Anterior cingulate cortex (tissue), 58 donors: ENCODE measurements around the gene ABHD14A.
A peak's percentile ranks its signal among the peaks of the same experiment; 100 is the strongest.
"Not testable (repeated sequence)": the region's sequence is repeated elsewhere in the genome, so short reads cannot be mapped to it uniquely, and the experiment has no call there.

ENCODE experiments used
- DNase-seq, 58 donors: peaks; one replicate each; lab custom pipeline; 2025; lab: John Stamatoyannopoulos, UW

The ABHD14A gene

GRCh38 chr3:51974963-51975851 is at the start of gene ABHD14A:
Gene ABHD14A (plus strand): TSS chr3:51975064. CDS start chr3:51975136, 72 bp downstream.
- DNase-seq: peak in 55 of 58 donors; percentile 20 to 80 (median 65)

GRCh38 chr3:51927061-51927977 is 47.5 kb upstream of the ABHD14A start:
- no peak for DNase-seq

GRCh38 chr3:51928438-51928837 is 46.4 kb upstream of the ABHD14A start:
- no peak for DNase-seq

- not testable (repeated sequence) for DNase-seq
Measured at GRCh38 chr3:51928981-51929380, 45.9 kb upstream of the ABHD14A start.

- no peak for DNase-seq
Measured at GRCh38 chr3:51929420-51930003, 45.4 kb upstream of the ABHD14A start.

GRCh38 chr3:51930439-51930838 is 44.4 kb upstream of the ABHD14A start:
- DNase-seq: no peak

- no peak for DNase-seq
Measured at GRCh38 chr3:51931756-51932155, 43.1 kb upstream of the ABHD14A start.

GRCh38 chr3:51932471-51933370 is 42.1 kb upstream of the ABHD14A start:
- no peak for DNase-seq

- DNase-seq: no peak
Measured at GRCh38 chr3:51933471-51934138, 41.3 kb upstream of the ABHD14A start.

GRCh38 chr3:51934139-51934850 is 40.6 kb upstream of the ABHD14A start:
- DNase-seq: no peak

- DNase-seq: no peak
Measured at GRCh38 chr3:51934991-51935885, 39.6 kb upstream of the ABHD14A start.

- no peak for DNase-seq
Measured at GRCh38 chr3:51935886-51936755, 38.7 kb upstream of the ABHD14A start.

GRCh38 chr3:51937014-51937413 is 37.9 kb upstream of the ABHD14A start:
- no peak for DNase-seq

- DNase-seq: no peak
Measured at GRCh38 chr3:51937611-51938450, 37.0 kb upstream of the ABHD14A start.

- DNase-seq: no peak
Measured at GRCh38 chr3:51938780-51939425, 36.0 kb upstream of the ABHD14A start.
